RWPE1 (cell line): Measurements from ENCODE around the gene ISG20L2.

ENCODE experiments used
- CTCF ChIA-PET: fragments of 350-600 bp; sonication (Branson Sonifier 250); formaldehyde crosslinking; extraction: SDS; loops from one replicate; lab custom pipeline; 2021; lab: Yijun Ruan, JAX
- POLR2A ChIA-PET: fragments of 400-600 bp; formaldehyde crosslinking; extraction: SDS; loops from one replicate; lab custom pipeline; 2020; ENCODE audit warnings: antibody characterized with exemption; ENCODE audit not compliant: low non-redundant PET; lab: Yijun Ruan, JAX
- DNase-seq: peaks from one replicate; pipeline ENCODE4 v3.0.0; 2012; ENCODE audit warnings: low spot score
- H3K27ac ChIP-seq: fragments of 450-650 bp; 2 replicates; pipeline ENCODE4 v1.5.1; 2017
- TF ChIP-seq, protein P1 (sequence below): fragments of 450-650 bp; conservative IDR thresholded peaks from 2 replicates; pipeline ENCODE4 v1.5.1; 2017; ENCODE audit warnings: low read depth, mild to moderate bottlenecking

The ISG20L2 gene

DNA sequence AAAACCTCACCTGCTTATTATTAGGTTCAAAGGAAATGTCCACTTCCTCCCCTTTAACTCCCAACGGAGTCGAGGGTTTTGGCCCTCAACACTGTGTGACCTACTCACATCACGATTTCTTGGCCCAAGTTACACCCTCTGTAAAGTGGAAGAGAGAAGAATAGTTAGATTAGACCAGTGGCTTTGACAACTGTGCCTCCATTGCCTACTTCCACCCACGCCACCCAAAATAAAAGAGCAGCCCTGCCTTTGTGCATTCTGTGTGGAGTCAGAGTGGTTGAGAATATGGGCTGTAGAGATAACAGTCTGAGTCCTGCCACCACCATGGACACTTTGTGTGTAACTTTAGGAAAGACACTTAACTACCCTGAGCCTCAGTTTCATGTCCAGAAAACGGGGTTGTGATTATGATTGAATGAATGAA lies 27.0 kb upstream of the ISG20L2 start:
- POLR2A ChIA-PET: no interaction called here
- no peak for DNase-seq
- CTCF ChIA-PET: interaction anchor here (1.2 kb wide), 1 partner anchor 66 kb away, joined by 5 read pairs; no protein-coding TSS in a partner anchor
- no peak overlapping the region for H3K27ac ChIP-seq
- TF ChIP-seq, protein P1, sequence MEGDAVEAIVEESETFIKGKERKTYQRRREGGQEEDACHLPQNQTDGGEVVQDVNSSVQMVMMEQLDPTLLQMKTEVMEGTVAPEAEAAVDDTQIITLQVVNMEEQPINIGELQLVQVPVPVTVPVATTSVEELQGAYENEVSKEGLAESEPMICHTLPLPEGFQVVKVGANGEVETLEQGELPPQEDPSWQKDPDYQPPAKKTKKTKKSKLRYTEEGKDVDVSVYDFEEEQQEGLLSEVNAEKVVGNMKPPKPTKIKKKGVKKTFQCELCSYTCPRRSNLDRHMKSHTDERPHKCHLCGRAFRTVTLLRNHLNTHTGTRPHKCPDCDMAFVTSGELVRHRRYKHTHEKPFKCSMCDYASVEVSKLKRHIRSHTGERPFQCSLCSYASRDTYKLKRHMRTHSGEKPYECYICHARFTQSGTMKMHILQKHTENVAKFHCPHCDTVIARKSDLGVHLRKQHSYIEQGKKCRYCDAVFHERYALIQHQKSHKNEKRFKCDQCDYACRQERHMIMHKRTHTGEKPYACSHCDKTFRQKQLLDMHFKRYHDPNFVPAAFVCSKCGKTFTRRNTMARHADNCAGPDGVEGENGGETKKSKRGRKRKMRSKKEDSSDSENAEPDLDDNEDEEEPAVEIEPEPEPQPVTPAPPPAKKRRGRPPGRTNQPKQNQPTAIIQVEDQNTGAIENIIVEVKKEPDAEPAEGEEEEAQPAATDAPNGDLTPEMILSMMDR: no peak

DNA sequence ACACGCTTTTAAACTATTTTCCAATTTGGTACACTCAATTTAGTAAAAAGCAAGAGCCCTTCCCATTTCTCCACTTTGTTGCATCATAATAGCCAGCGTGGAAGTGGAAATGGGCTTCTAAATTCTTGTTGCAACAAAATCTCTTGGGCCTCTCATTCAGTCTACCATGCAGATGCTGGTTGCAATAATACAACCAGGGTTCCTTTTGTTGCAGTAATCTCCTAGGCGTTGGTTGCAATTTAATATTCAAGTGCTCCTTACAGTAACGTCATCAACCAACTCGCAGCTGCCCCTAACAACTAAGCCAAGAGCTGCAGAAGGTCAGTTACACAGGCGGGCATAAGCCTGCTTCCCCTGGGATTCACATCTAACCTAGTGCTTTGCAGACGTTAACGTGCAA lies 25.7 kb upstream of the ISG20L2 start:
- H3K27ac ChIP-seq: peak overlapping the region; percentile 29; the same call in 1 of the 2 replicates
- CTCF ChIA-PET: no interaction called here
- TF ChIP-seq, protein P1: no peak
- no peak for DNase-seq
- POLR2A ChIA-PET: interaction anchor here (0.6 kb wide), 1 partner anchor 172 kb away, joined by 9 read pairs; no protein-coding TSS in a partner anchor

DNA sequence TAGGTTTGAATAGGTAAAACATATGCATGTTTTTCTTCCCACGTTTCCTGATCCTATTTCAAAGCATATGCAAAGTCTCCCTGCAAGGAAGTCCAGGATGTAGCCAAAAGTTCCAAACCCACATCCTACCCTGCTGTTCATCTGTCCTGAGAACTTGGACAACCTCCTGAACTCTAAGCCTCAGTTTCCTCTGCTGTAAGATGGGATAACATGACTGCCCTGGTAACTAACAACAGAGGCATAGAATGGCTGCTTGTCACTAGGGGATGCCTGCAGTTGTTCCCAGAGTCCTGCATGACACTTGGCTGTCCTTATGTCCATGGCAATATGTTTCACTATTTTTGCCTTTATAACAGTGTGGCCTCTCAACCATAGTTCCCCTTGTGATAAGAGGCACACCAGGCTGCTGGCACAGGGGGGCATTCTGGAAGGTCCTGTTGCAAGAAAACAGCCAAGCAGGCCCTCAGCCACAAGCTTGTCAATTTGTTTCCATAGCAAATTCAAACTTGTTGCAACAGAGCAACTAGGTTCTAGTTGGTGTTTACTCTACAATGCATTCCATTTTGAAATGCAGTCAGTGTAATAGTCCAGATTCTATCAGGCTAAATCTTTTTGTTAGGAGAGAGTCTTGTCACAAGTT lies 24.4 kb upstream of the ISG20L2 start:
- no peak for DNase-seq
- ChIA-PET CTCF (interaction anchor here (0.7 kb wide), 1 partner anchor 82 kb away, joined by 3 read pairs; no protein-coding TSS in a partner anchor), POLR2A (interaction anchor here (1.3 to 1.6 kb wide), 2 partner anchors 14 to 25 kb away, joined by 3 to 7 read pairs; partner anchors contain the start of genes METTL25B and PRCC)
- peak overlapping the region; percentile 29 for H3K27ac ChIP-seq
- TF ChIP-seq, protein P1: no peak

DNA sequence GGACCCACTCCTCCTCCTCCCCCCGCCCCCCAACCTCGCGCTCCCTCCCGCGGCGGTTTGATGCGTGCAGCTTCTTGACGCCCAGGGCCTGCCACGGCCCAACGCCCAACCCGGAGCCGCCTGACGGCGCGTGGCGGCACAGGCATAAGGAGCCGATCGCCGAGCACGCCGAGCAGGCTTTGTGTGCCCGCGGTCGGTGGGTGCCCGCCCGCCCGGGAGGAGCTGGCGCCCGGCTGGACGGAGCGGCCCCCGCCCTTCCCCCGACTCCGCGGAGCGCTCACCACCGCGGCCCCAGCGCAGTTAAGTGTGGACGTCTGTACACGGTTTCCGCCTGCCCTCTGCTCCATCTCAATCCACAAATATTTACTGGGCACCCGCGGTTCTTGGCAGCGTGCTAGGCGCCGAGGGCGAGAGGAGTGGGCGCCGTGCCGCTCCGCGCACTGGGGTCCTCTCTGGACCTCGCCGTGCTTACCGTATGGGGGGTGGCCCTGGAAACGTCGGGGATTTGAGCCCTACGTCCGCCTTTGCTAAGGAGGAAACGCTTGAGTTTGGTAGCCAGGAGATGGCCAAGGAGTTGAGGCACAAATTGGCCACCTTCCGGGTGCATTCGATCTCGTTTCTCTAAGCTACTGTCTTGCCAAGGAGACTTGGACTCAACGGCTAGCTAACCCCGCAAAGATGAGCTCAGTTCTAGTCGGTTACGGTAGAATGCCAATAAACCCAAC lies 23.4 kb upstream of the ISG20L2 start:
- TF ChIP-seq, protein P1: no peak
- POLR2A ChIA-PET: interaction anchor here (0.6 to 1.6 kb wide), 7 partner anchors 9 to 67 kb away, joined by 3 to 7 read pairs (median 4); partner anchors contain the start of genes METTL25B and PRCC
- H3K27ac ChIP-seq: peak overlapping the region; percentile 99
- CTCF ChIA-PET: interaction anchor here (0.5 to 1.1 kb wide), 4 partner anchors 16 to 81 kb away, joined by 3 to 5 read pairs (median 4); no protein-coding TSS in a partner anchor
- DNase-seq: peak; percentile 88

DNA sequence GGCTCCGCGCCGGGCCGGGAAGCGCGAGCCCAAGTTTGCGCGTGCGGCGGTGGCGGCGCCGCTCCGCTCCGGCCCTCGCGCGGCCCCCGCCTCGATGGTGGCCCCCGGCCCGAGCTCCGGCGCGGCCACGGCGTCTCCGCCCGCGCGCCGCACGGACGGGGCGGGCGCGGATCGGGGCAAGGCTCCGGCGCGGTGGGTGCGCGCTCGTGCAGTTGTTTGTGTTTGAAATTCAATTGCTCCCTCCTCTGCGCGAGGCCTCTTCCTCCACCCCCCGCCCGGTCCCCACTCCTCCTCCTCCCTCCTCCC lies 22.8 kb upstream of the ISG20L2 start, which contains the start of gene HDGF:
Gene HDGF, minus strand, starts transcription at position 225 of the 306 bp plus-strand sequence. CDS start 246 bp downstream, outside the sequence.
- POLR2A ChIA-PET: interaction anchor here (0.6 to 1.6 kb wide), 6 partner anchors 10 to 66 kb away, joined by 3 to 7 read pairs (median 4); partner anchors contain the start of gene PRCC
- TF ChIP-seq, protein P1: no peak
- CTCF ChIA-PET: interaction anchor here (0.5 to 1.1 kb wide), 2 partner anchors 25 to 32 kb away, joined by 3 to 4 read pairs; no protein-coding TSS in a partner anchor
- DNase-seq: no peak
- peak within 1 kb of the TSS; percentile 99 for H3K27ac ChIP-seq
